DMS114 treated with DMSO at 0.1 percent for 48 hours (cell line): ENCODE results near the gene TUBA8.
"Not testable (repeated sequence)": the region's sequence is repeated elsewhere in the genome, so short reads cannot be mapped to it uniquely, and the experiment has no call there.

Experiments
- DNase-seq: peaks from one replicate; lab custom pipeline; 2025; ENCODE audit not compliant: unreplicated experiment; lab: John Stamatoyannopoulos, UW

TUBA8 gene

DNA sequence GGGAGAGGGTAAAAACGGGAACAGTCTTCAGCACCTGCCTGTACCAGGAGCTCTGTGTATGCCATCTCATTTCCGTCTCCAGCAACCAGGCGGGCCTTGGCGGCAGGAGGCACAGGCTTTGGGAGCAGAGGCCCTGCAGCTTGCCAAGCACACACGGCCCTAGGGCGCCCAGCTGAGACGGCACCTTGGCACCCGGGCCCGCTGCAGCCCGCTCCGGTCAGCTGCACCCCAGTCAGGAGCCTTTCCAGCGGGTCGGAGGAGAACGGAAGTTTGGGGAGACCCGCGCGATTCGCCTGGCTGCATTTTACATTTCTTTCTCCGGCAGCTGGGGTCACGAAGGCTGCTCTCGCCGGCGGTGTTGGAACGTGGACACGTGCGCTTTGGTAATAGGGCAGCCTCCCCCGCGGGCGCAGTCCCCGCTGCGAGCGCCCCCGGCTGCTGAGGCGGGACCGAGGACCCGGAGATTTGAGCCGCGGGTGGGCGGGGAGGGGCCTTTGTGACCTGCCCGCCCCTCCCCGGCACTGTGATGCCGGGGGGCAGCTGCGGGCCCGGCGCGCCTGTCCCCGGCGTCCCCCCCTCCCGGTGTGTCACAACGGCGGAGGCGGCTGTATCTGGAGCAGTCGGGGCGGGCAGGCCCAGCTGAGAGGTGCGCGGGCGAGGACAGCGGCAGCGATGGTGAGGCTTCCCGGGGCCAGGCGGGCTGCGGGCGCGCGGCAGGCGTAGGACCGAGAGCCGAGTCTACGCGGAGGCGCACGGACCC lies at the start of gene TUBA8:
Gene TUBA8, plus strand, starts transcription at position 616 of the 760 bp plus-strand sequence. Its CDS starts 57 bp downstream, at position 673.
- DNase-seq: no peak

DNA sequence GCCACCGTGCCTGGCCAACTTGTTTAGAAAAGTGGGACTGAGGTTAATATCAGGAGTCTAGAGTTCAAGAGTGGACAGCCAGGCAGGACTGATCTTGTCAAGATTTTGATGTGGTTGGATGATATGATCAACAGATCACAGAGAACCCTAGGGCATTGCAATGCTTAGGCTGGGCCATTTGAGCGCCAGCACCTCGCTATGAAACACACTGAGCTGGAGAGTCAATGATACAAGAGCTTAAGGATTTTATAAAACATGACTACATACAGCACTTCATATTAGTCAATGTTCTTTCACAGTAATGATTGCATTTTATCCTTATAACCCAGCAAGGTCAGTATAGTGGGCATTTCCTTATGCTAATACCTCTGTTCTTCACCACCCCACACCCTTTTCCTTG lies 48.2 kb upstream of the TUBA8 start:
- DNase-seq: no peak

- DNase-seq: no peak
Observed at GRCh38 chr22:18063306-18063705, 47.3 kb upstream of the TUBA8 start.

GRCh38 chr22:18063715-18064114 lies 46.9 kb upstream of the TUBA8 start:
- not testable (repeated sequence) for DNase-seq

DNA sequence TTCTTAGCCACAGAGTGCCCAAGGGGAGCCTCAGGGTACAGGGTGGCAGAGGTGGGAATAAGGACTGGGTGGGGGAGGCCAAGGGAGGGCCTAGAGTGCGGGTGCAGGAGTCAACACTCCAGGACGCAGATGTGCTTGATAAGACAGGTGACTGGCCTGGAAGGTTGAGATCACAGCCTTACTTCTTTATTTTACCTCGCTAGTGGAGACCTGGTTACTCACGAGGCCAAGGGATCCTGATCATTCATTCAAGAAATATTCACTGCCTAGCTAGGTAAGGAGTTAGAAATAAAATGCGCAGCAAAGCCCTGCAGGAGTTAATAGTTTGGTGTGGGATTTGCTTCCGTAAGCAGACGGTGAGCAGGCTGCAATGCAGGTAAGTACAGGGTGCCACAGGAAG lies 46.0 kb upstream of the TUBA8 start:
- no peak for DNase-seq

DNA sequence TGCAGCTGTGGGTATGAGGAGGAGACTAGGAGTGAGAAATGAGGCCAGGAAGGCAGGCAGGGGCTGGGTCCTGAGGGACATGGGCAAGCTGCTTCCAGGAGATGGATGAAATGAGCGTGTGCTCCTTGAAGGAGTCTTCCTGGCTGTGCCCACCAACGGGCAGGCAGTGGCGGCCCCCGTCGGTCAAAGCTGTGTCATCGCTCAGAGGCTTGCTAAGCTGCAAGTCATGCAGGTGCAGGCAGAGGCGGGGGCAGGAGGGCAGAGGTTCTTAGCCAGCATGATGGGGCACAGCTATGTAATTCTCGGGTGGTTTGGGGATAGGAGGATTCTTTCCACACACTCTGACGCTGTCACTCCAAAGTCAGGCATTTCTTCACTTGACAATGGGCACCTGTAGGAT lies 45.4 kb upstream of the TUBA8 start:
- no peak for DNase-seq

DNA sequence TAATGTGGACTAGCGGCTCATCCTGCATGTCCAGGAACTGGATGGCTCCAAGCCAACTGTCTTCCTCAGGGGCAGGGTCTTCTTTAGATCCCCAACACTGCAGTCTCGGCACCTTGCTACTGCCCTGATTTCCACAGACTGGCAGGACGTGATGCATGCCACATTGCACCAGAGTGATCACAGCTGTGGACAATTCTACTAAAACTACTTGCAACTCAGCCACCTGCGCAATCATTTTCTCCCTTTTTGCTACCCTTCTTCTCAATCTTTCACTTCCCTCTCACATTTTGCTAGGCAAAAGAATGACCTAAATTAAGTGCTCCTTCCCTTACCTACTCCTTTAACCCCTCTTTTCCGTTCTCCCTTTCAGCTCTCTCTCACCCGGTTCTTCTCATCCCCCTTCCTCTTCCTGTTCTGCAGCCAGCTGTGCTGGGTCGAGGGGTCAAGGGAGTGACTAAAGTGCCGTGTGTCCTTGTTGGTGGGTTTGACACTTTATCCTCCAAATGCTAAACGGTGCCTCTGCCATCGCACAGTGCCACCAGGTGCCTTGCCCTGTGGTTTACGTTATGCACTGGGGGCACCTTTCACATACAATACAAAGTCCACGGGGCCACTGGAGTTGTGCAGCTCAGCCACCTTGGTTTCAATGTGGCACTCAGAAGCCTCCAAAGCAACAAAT lies 44.3 kb upstream of the TUBA8 start:
- no peak for DNase-seq

GRCh38 chr22:18067121-18067520 lies 43.5 kb upstream of the TUBA8 start:
- no peak for DNase-seq

- DNase-seq: no peak
Observed at GRCh38 chr22:18067548-18068341, 42.9 kb upstream of the TUBA8 start.

DNA sequence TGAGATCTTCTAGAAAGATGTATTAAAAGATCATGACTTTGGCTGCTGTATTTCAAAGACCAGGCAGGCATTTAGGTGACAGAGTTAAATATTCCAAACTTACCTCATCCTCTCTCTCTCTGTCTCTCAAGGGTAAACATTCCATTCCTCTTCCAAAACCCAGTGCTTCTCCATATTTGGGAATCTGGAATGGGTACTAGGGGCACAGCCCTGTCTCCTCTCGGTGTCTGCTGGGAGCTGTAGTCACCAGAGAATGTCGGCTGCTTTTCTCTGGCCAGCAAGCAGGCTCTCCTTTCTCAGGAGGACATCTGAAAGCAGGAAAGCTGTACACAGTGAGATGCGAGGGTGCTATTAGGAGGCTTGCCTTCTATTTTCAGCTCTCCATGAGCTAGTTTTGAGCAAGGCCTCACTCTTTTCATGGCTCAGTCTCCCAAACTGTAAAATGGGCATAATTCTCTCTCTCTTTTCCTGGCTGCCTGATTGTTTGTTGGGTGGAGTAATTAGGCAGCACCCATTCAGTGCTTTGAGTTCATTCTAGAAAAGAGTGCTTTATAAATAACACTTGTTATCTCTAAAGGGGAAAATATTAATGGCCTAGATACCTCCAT lies 42.1 kb upstream of the TUBA8 start:
- DNase-seq: no peak

DNA sequence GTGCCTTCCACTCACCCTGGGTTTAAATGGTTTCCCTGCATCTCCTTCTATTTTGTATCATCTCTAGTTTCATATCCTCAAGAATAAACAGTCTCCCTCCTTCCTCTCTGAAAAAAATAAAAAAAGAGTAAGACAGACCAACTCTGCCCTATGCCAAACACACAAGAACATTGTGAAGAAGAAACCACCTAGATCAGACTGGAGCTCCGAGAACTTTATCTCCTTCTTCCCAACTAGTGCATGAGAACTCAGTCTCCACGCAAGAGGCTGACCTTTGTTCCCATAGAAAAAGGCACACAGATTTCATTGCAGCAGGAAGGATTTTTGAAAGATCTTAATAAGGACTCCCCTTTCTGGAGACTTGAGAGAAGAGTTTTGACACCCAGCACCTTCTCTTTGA lies 41.6 kb upstream of the TUBA8 start:
- DNase-seq: no peak

- DNase-seq: no peak
Observed at GRCh38 chr22:18070041-18070440, 40.6 kb upstream of the TUBA8 start.

GRCh38 chr22:18070556-18071306 lies 39.9 kb upstream of the TUBA8 start:
- DNase-seq: no peak

GRCh38 chr22:18071307-18071967 lies 39.2 kb upstream of the TUBA8 start:
- DNase-seq: not testable (repeated sequence)

GRCh38 chr22:18071968-18072310 lies 38.7 kb upstream of the TUBA8 start:
- no peak for DNase-seq

DNA sequence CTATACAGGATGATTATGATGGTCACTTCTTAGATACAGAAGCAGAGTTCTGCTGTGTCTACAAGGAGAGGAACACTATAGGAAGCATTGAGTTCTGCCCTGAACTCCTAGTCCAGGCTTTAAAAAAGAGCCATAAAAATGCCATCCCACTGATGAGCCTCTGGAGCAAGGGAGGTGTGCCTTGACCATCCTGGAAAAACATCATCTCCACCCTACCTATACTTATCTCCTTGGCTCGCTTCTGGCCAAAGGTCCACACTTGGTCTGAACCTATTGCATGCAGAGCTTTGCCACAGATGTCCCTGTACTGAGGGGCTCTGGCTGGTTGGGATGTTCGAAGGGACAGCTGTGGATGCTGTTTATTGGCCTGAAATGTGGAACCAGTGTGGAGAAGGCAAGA lies 37.1 kb upstream of the TUBA8 start:
- no peak for DNase-seq

- not testable (repeated sequence) for DNase-seq
Observed at GRCh38 chr22:18073927-18074326, 36.7 kb upstream of the TUBA8 start.

GRCh38 chr22:18075101-18075719 lies 35.4 kb upstream of the TUBA8 start:
- DNase-seq: no peak

DNA sequence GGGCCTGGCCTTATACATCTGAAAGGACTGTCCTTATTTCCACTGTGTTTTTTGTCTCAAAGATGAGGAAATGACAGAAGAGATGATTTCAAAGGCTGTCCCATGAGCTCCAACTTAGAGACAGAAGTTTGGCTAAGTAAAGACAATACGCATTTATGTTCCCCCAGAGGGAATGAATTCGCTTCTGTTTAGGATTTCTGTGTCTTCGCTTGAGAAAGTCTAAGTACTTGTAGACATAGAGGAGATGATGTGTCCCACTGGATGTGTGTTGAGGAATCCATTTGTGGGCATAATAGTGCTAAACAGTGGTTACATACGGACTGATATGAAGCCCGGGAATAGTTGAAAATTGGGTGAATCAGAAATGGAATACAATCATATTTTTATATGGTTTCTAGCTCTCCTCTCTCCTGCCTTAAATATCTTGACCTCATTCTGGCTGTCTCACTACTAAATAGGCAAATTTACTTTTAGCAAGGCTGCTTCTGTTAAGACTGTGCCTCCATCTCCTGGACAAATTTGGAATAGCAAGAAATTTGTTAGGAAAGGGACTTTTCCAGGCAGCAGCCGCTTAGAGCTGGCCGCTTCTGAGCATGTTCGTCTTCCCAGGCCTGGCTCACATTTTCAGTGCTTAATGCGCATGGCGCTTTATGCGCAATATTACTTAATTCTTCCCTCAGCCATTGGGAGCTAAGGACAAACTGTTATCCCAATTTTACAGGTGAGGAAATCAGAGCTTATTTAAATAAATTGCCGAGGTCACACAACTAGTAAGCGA lies 34.7 kb upstream of the TUBA8 start:
- DNase-seq: peak; percentile 72
